H1 (cell line): ENCODE data around the gene OPN1SW.

Source experiments
- BACH1 ChIP-seq: IDR thresholded peaks from 2 replicates; pipeline ENCODE4 v1.6.1; 2012; ENCODE audit warnings: low read length, improper control_type of control experiment
- CBX5 ChIP-seq: fragments of 300-800, 300-1000 bp; sonication (generic); IDR thresholded peaks from 2 replicates; pipeline ENCODE4 v1.7.1; 2016; ENCODE audit warnings: antibody characterized with exemption, low read length, low read depth
- EZH2 ChIP-seq: fragments of 200-600 bp; sonication (generic); IDR thresholded peaks from 2 replicates; pipeline ENCODE4 v1.7.1; 2012; ENCODE audit warnings: low read depth, mild to moderate bottlenecking, moderate library complexity, low read length, inconsistent platforms; ENCODE audit not compliant: severe bottlenecking
- GABPA ChIP-seq: IDR thresholded peaks from 2 replicates; pipeline ENCODE4 v1.6.1; 2011; ENCODE audit warnings: mild to moderate bottlenecking, low read length, moderate library complexity, borderline replicate concordance; ENCODE audit not compliant: insufficient read depth
- HDAC6 ChIP-seq: IDR thresholded peaks from one replicate; pipeline ENCODE4 v1.7.1; 2012; ENCODE audit warnings: low read depth, mild to moderate bottlenecking, inconsistent platforms, low read length, moderate library complexity
- POLR2A ChIP-seq, 2 experiments: IDR thresholded peaks; 1 replicate in 1 of 2; 2 replicates in 1 of 2; pipeline ENCODE4 v1.6.1; 2011; ENCODE audit warnings: low read depth in 2 of 2, low read length in 2 of 2, mild to moderate bottlenecking in 2 of 2; ENCODE audit errors: control extremely low read depth in 1 of 2
- POLR2AphosphoS5 ChIP-seq: IDR thresholded peaks from 2 replicates; pipeline ENCODE4 v1.6.1; 2011; ENCODE audit warnings: low read depth, low read length
- TF ChIP-seq, protein P1 (sequence below): IDR thresholded peaks from 2 replicates; pipeline ENCODE4 v1.6.1; 2012; ENCODE audit warnings: low read length, inconsistent platforms
- TF ChIP-seq, protein P2 (sequence below): IDR thresholded peaks from 2 replicates; pipeline ENCODE4 v1.6.1; 2011; ENCODE audit warnings: low read length, improper control_type of control experiment
- TF ChIP-seq, protein P3 (sequence below), 3 experiments: IDR thresholded peaks; 1 replicate in 2 of 3; 2 replicates in 1 of 3; pipeline versions ENCODE4 v1.5.1 to v1.6.1; 2011; ENCODE audit warnings: low read length in 3 of 3, mild to moderate bottlenecking in 3 of 3, inconsistent platforms in 2 of 3, low read depth in 1 of 3, moderate library complexity in 1 of 3; ENCODE audit not compliant: insufficient read depth in 1 of 3; ENCODE audit errors: control extremely low read depth in 1 of 3

DNA sequence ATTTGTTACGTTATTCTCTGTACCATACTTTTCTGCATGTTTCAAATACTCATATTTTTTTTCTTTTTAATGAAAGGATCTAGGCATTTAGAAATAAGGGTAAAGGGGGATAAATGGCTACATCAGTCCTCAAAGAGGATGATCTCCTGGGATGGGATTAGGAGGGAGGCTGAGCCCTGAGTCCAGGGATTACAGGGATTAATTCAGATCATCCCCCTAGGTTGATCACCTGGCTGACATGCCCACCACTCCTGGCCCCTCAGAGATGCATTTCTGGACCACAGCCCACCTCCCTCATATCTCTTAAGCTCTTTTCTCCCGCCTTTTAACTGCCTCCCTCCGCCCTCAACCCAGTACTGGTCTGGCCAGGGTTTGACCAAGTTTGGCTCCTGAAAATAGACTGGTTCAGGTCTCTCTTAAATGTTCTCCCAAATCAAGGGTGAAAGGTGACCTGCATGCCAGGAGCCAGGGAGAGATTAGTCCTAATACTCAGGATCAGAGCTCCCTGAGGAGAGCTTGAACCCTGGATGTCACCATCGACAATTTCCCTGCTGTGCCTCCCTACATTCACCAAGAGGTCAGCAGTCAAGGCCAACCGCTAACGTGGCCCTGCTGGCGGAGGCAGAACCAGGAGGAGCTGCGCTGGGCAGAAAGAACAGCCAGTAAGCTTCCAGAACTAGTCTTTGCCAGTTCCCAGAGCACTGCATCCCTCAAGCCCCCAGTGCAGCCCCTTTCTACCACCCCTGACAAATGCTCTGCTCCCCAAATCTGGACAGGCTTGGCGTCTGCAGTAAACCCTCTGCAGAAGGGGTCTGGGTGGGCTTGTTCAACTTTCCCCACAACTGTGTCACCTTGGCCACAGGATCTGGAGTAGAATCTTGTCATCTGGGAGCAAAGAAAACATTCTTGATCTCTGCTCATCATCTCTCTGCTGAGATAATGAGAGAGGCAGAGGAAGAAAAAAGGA, 13.1 kb upstream of the OPN1SW start:
- TF ChIP-seq POLR2AphosphoS5 (no peak), GABPA (no peak), BACH1 (no peak), CBX5 (no peak), HDAC6 (no peak), EZH2 (no peak), POLR2A (IDR thresholded peaks at IDR 0.05; ENCODE audit: control extremely low read depth in 1 of 2, low read depth in 2 of 2, low read length in 2 of 2) (no peak)
- TF ChIP-seq, protein P1, sequence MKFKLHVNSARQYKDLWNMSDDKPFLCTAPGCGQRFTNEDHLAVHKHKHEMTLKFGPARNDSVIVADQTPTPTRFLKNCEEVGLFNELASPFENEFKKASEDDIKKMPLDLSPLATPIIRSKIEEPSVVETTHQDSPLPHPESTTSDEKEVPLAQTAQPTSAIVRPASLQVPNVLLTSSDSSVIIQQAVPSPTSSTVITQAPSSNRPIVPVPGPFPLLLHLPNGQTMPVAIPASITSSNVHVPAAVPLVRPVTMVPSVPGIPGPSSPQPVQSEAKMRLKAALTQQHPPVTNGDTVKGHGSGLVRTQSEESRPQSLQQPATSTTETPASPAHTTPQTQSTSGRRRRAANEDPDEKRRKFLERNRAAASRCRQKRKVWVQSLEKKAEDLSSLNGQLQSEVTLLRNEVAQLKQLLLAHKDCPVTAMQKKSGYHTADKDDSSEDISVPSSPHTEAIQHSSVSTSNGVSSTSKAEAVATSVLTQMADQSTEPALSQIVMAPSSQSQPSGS, result no peak
- TF ChIP-seq, protein P2, sequence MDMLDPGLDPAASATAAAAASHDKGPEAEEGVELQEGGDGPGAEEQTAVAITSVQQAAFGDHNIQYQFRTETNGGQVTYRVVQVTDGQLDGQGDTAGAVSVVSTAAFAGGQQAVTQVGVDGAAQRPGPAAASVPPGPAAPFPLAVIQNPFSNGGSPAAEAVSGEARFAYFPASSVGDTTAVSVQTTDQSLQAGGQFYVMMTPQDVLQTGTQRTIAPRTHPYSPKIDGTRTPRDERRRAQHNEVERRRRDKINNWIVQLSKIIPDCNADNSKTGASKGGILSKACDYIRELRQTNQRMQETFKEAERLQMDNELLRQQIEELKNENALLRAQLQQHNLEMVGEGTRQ, result no peak
- TF ChIP-seq, protein P3, sequence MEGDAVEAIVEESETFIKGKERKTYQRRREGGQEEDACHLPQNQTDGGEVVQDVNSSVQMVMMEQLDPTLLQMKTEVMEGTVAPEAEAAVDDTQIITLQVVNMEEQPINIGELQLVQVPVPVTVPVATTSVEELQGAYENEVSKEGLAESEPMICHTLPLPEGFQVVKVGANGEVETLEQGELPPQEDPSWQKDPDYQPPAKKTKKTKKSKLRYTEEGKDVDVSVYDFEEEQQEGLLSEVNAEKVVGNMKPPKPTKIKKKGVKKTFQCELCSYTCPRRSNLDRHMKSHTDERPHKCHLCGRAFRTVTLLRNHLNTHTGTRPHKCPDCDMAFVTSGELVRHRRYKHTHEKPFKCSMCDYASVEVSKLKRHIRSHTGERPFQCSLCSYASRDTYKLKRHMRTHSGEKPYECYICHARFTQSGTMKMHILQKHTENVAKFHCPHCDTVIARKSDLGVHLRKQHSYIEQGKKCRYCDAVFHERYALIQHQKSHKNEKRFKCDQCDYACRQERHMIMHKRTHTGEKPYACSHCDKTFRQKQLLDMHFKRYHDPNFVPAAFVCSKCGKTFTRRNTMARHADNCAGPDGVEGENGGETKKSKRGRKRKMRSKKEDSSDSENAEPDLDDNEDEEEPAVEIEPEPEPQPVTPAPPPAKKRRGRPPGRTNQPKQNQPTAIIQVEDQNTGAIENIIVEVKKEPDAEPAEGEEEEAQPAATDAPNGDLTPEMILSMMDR (IDR thresholded peaks at IDR 0.05; ENCODE audit: control extremely low read depth in 1 of 3, insufficient read depth in 1 of 3, low read depth in 1 of 3, low read length in 3 of 3), result no peak
